Keratinocyte (primary cell): ENCODE results near the gene TMEM181. TPM values are rescaled to one million over a fixed set of nuclear protein-coding genes. Genes with fewer than 3 reads are reported as not detected.

Experiments
- DNase-seq: peaks from one replicate; pipeline ENCODE4 v3.0.0-alpha.2; 2011; ENCODE audit warnings: low read depth, missing footprints, low spot score
- FAIRE-seq: peaks from 2 replicates; lab custom pipeline; 2011; peaks lifted over from hg19 to GRCh38; lab: Jason Lieb, UNC
- H2AFZ ChIP-seq: 2 replicates; pipeline ENCODE4 v1.6.0; 2012; ENCODE audit warnings: low read length, control low read depth, inconsistent platforms; ENCODE audit not compliant: control insufficient read depth
- H3K27ac ChIP-seq: 2 replicates; pipeline ENCODE4 v1.5.1; 2011; ENCODE audit warnings: low read length; ENCODE audit not compliant: control insufficient read depth, insufficient read depth
- H3K27me3 ChIP-seq: 3 replicates; pipeline ENCODE4 v1.6.0; 2011; ENCODE audit warnings: low read length; ENCODE audit not compliant: control insufficient read depth, insufficient read depth; ENCODE audit errors: extremely low read depth
- H3K36me3 ChIP-seq, 2 experiments: 2 replicates in 1 of 2; 3 replicates in 1 of 2; pipeline ENCODE4 v1.5.1; 2011; ENCODE audit warnings: low read length in 2 of 2, mild to moderate bottlenecking in 1 of 2; ENCODE audit not compliant: control insufficient read depth in 2 of 2, insufficient read depth in 2 of 2; ENCODE audit errors: extremely low read depth in 1 of 2
- H3K4me1 ChIP-seq: 3 replicates; pipeline ENCODE4 v1.5.1; 2011; ENCODE audit warnings: low read length; ENCODE audit not compliant: control insufficient read depth, insufficient read depth; ENCODE audit errors: extremely low read depth
- H3K4me2 ChIP-seq: 3 replicates; pipeline ENCODE4 v1.6.0; 2011; ENCODE audit warnings: low read depth, low read length; ENCODE audit not compliant: control insufficient read depth, insufficient read depth; ENCODE audit errors: extremely low read depth
- H3K4me3 ChIP-seq, 3 experiments: fragments of 200-600 bp in 1 of 3; sonication (generic) in 1 of 3; 2 replicates in 2 of 3; 3 replicates in 1 of 3; pipeline ENCODE4 v1.5.1; 2011 to 2016; ENCODE audit warnings: low read length in 3 of 3, mild to moderate bottlenecking in 3 of 3, control low read depth in 2 of 3, inconsistent platforms in 1 of 3, low read depth in 1 of 3, mixed read lengths in 1 of 3, mixed run types in 1 of 3, moderate library complexity in 1 of 3; ENCODE audit not compliant: control insufficient read depth in 2 of 3, insufficient read depth in 2 of 3; ENCODE audit errors: extremely low read depth in 1 of 3
- H3K79me2 ChIP-seq: 2 replicates; pipeline ENCODE4 v1.6.0; 2012; ENCODE audit warnings: low read length; ENCODE audit not compliant: control insufficient read depth, insufficient read depth
- H3K9ac ChIP-seq: 3 replicates; pipeline ENCODE4 v1.6.0; 2011; ENCODE audit warnings: low read length; ENCODE audit not compliant: control insufficient read depth, insufficient read depth; ENCODE audit errors: extremely low read depth
- H3K9me1 ChIP-seq: 3 replicates; pipeline ENCODE4 v1.6.0; 2011; ENCODE audit warnings: low read length; ENCODE audit not compliant: control insufficient read depth, insufficient read depth; ENCODE audit errors: extremely low read depth
- H3K9me3 ChIP-seq: 2 replicates; pipeline ENCODE4 v1.5.1; 2012; ENCODE audit warnings: low read depth, low read length; ENCODE audit not compliant: control insufficient read depth
- H4K20me1 ChIP-seq: 3 replicates; pipeline ENCODE4 v1.6.0; 2011; ENCODE audit warnings: low read length; ENCODE audit not compliant: control insufficient read depth, insufficient read depth; ENCODE audit errors: extremely low read depth
- EZH2 ChIP-seq: IDR thresholded peaks from one replicate; pipeline ENCODE4 v1.6.1; 2012; ENCODE audit warnings: inconsistent platforms, mild to moderate bottlenecking, low read length, moderate library complexity
- dilution Hi-C: fragments of 300-500 bp; cut with MboI; formaldehyde crosslinking; loops from one replicate; pipeline ENCODE4 v1.7.0; 2020; ENCODE audit warnings: low sequenced_read_pairs; ENCODE audit not compliant: extremely low pct_ligation_motif_present
- polyA plus RNA-seq, 5 experiments: library from polyadenylated mRNA; depleted of rRNA in 3 of 5; stranded (reverse) in 3 of 5; stranded (forward) in 1 of 5; unstranded in 1 of 5; fragments of >200 nt; gene quantifications; 1 replicate in 1 of 5; 2 replicates in 3 of 5; 3 replicates in 1 of 5; pipeline versions ENCODE4 v1.2.1 to v1.2.3, GENCODE V29; 2011 to 2012; ENCODE audit warnings: missing spikeins in 2 of 5, low read depth in 1 of 5, low replicate concordance in 1 of 5
- TF ChIP-seq, protein P1 (sequence below), 3 experiments: IDR thresholded peaks in 1 of 3; conservative IDR thresholded peaks in 1 of 3; optimal IDR thresholded peaks in 1 of 3; 2 replicates in 2 of 3; 3 replicates in 1 of 3; pipeline versions ENCODE3 to v1.5.1; 2011; ENCODE audit warnings: low read length in 3 of 3, mild to moderate bottlenecking in 3 of 3, moderate library complexity in 2 of 3, control low read depth in 1 of 3, inconsistent platforms in 1 of 3; ENCODE audit not compliant: insufficient read depth in 2 of 3; ENCODE audit errors: extremely low read depth in 1 of 3

Gene TMEM181
- polyA plus RNA-seq, 1 donor (not counting 4 experiments of a cell fraction or from before 2014, with no cell fraction given), result 31.9 TPM

DNA sequence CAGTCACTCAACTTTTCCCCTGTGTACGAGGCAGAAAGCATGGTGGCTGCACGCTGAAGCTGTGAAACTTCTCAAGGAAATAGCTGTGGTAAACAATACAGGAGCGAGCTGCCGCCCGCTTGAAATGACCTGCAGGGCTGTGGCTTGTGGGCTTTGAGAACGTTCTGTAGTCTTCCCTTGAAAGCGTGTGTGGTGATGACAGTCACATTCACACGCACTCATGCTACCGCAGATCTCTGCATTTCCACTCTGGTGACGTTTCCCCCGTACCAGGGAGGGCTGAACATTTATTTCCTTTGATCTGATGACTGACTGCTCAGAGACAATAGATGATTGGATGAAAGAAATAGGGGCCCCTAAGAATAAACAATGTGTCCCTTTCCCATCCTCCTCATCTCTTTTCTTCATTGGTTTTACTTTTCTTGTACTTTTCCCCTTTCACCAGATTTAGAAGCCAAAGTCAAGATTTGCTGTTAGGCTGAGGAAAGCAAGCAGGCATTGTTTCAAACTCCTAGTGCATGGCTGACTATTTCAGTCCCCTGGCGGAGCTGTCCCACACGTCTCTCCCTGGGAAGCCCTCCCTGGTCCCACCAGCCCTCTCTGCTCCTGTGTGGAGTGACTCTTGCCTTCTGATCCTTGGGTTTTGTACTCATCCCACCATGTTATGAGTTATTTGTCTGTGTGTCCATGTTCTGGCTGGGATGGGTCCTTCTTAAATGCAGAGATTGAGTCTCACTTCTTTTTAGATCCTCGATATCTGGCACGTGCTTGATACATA, 93.9 kb downstream of the TMEM181 start:
- H3K27me3 ChIP-seq, result no peaks in the 10 kb centered on the region
- no peaks in the 10 kb centered on the region for H4K20me1 ChIP-seq
- DNase-seq (no peak), FAIRE-seq (no peak)
- H3K9ac ChIP-seq, result no peak overlapping the region
- H3K9me1 ChIP-seq, result no peaks in the 10 kb centered on the region
- H3K4me2 ChIP-seq, result no peak overlapping the region
- dilution Hi-C loops, result no loop called here
- no peak overlapping the region for H2AFZ ChIP-seq
- H3K4me1 ChIP-seq, result peaks cover 7% of the 10 kb centered on the region
- H3K4me3 ChIP-seq, result no peak overlapping the region
- TF ChIP-seq EZH2, result no peak
- TF ChIP-seq, protein P1, sequence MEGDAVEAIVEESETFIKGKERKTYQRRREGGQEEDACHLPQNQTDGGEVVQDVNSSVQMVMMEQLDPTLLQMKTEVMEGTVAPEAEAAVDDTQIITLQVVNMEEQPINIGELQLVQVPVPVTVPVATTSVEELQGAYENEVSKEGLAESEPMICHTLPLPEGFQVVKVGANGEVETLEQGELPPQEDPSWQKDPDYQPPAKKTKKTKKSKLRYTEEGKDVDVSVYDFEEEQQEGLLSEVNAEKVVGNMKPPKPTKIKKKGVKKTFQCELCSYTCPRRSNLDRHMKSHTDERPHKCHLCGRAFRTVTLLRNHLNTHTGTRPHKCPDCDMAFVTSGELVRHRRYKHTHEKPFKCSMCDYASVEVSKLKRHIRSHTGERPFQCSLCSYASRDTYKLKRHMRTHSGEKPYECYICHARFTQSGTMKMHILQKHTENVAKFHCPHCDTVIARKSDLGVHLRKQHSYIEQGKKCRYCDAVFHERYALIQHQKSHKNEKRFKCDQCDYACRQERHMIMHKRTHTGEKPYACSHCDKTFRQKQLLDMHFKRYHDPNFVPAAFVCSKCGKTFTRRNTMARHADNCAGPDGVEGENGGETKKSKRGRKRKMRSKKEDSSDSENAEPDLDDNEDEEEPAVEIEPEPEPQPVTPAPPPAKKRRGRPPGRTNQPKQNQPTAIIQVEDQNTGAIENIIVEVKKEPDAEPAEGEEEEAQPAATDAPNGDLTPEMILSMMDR (optimal IDR thresholded peaks at IDR 0.05 in 1 of 3, IDR thresholded peaks at IDR 0.05 in 1 of 3, conservative IDR thresholded peaks at IDR 0.05 in 1 of 3; ENCODE audit: extremely low read depth in 1 of 3, insufficient read depth in 2 of 3, low read length in 3 of 3), result no peak
- no peaks in the 10 kb centered on the region for H3K79me2 ChIP-seq
- no peaks in the 10 kb centered on the region for H3K9me3 ChIP-seq
- no peaks in the 10 kb centered on the region for H3K36me3 ChIP-seq
- no peak overlapping the region for H3K27ac ChIP-seq

- Histone ChIP-seq H3K4me1 (no peaks in the 10 kb centered on the region), H3K27me3 (no peaks in the 10 kb centered on the region), H4K20me1 (no peaks in the 10 kb centered on the region), H2AFZ (no peak overlapping the region), H3K9me1 (no peaks in the 10 kb centered on the region), H3K4me3 (no peak overlapping the region), H3K9me3 (no peaks in the 10 kb centered on the region), H3K79me2 (no peaks in the 10 kb centered on the region), H3K36me3 (no peaks in the 10 kb centered on the region), H3K4me2 (no peak overlapping the region), H3K9ac (no peak overlapping the region), H3K27ac (no peak overlapping the region)
- TF ChIP-seq, protein P1 (optimal IDR thresholded peaks at IDR 0.05 in 1 of 3, IDR thresholded peaks at IDR 0.05 in 1 of 3, conservative IDR thresholded peaks at IDR 0.05 in 1 of 3; ENCODE audit: extremely low read depth in 1 of 3, insufficient read depth in 2 of 3, low read length in 3 of 3), result no peak
- no peak for TF ChIP-seq EZH2
- dilution Hi-C loops, result no loop called here
- DNase-seq (no peak), FAIRE-seq (no peak)
Observed at GRCh38 chr6:158654498-158654897, 94.6 kb downstream of the TMEM181 start.
